HepG2 (cell line): Measurements from ENCODE around the gene SCUBE2. TPM values are rescaled to one million over a fixed set of nuclear protein-coding genes. Genes with fewer than 3 reads are reported as not detected.

Experiments used
- ATAC-seq: fragments of 200-7000 bp; cut with Tn5 transposase; 3 replicates; pipeline ENCODE4 v1.9.1; 2020; ENCODE audit warnings: mild to moderate bottlenecking, moderate library complexity
- BruUV-seq: library from RNA; stranded (reverse); fragments of 400-500 nt; replicated peaks from 2 replicates; lab custom pipeline; 2021; lab: Mats Ljungman, UMichigan
- CTCF ChIA-PET: fragments of 300-600 bp; formaldehyde crosslinking; extraction: SDS; loops from one replicate; lab custom pipeline; 2021; ENCODE audit warnings: low total read pairs, inconsistent platforms, low intra/inter-chr PET ratio; lab: Yijun Ruan, JAX
- POLR2A ChIA-PET: fragments of 350-600 bp; sonication (Branson Sonifier 250); formaldehyde crosslinking; loops from one replicate; lab custom pipeline; 2020; ENCODE audit warnings: antibody characterized with exemption, inconsistent platforms; lab: Yijun Ruan, JAX
- DNase-seq: peaks from one replicate; pipeline ENCODE4 v3.0.0-alpha.2; 2015; ENCODE audit warnings: low spot score
- FAIRE-seq: peaks from 3 replicates; lab custom pipeline; 2011; peaks lifted over from hg19 to GRCh38; lab: Jason Lieb, UNC
- H2AFZ ChIP-seq: one replicate; pipeline ENCODE4 v1.6.1; 2011; ENCODE audit warnings: low read length, inconsistent platforms
- H3K27ac ChIP-seq: fragments of 300-600 bp; 3 replicates; pipeline ENCODE4 v1.8.0; 2011; ENCODE audit warnings: mixed run types, mild to moderate bottlenecking, mixed read lengths, low read length, inconsistent platforms; ENCODE audit not compliant: insufficient read depth; ENCODE audit errors: extremely low read length
- H3K27me3 ChIP-seq, 2 experiments: fragments of 200-600 bp in 1 of 2; 2 replicates in 1 of 2; 3 replicates in 1 of 2; pipeline versions ENCODE4 v1.6.0 to v1.8.0; 2011; ENCODE audit warnings: low read length in 2 of 2, mild to moderate bottlenecking in 2 of 2, moderate library complexity in 2 of 2, inconsistent platforms in 1 of 2; ENCODE audit not compliant: insufficient read depth in 2 of 2, control insufficient read depth in 1 of 2
- H3K36me3 ChIP-seq, 2 experiments: fragments of 200-600 bp in 1 of 2; replicated peaks in 1 of 2; 2 replicates in 1 of 2; 3 replicates in 1 of 2; pipeline versions ENCODE4 v1.5.1 to v1.8.0; 2011; ENCODE audit warnings: low read length in 2 of 2, inconsistent platforms in 1 of 2; ENCODE audit not compliant: insufficient read depth in 2 of 2, control insufficient read depth in 1 of 2
- H3K4me1 ChIP-seq: 2 replicates; pipeline ENCODE4 v1.5.1; 2012; ENCODE audit warnings: low read length, inconsistent platforms; ENCODE audit not compliant: insufficient read depth
- H3K4me2 ChIP-seq: 2 replicates; pipeline ENCODE4 v1.6.0; 2011; ENCODE audit warnings: low read depth, low read length, inconsistent platforms
- H3K4me3 ChIP-seq, 3 experiments: fragments of 200-600 bp in 1 of 3; sonication (generic), shearing (Covaris generic) in 1 of 3; replicated peaks in 1 of 3; 2 replicates each; pipeline ENCODE4 v1.5.1; 2011 to 2016; ENCODE audit warnings: low read length in 3 of 3, inconsistent platforms in 2 of 3, low read depth in 2 of 3, mild to moderate bottlenecking in 2 of 3, control low read depth in 1 of 3, mixed read lengths in 1 of 3; ENCODE audit not compliant: insufficient read depth in 1 of 3
- H3K79me2 ChIP-seq: one replicate; pipeline ENCODE4 v1.6.1; 2011; ENCODE audit warnings: low read length, inconsistent platforms; ENCODE audit not compliant: insufficient read depth
- H3K9ac ChIP-seq: 2 replicates; pipeline ENCODE4 v1.6.0; 2011; ENCODE audit warnings: mild to moderate bottlenecking, low read depth, low read length, inconsistent platforms; ENCODE audit not compliant: insufficient read depth
- H3K9me3 ChIP-seq: 2 replicates; pipeline ENCODE4 v1.5.1; 2012; ENCODE audit warnings: mild to moderate bottlenecking, low read length
- H4K20me1 ChIP-seq: 2 replicates; pipeline ENCODE4 v1.6.0; 2011; ENCODE audit warnings: inconsistent platforms, mild to moderate bottlenecking, low read length, moderate library complexity; ENCODE audit not compliant: insufficient read depth
- ARNTL ChIP-seq: sonication (generic); formaldehyde crosslinking; IDR thresholded peaks from 2 replicates; pipeline ENCODE4 v1.4.0; 2020; ENCODE audit warnings: mild to moderate bottlenecking, missing genetic modification reagents
- PHF5A ChIP-seq: IDR thresholded peaks from one replicate; pipeline ENCODE4 v1.6.1; 2018; ENCODE audit warnings: low read depth, missing genetic modification reagents; ENCODE audit not compliant: unreplicated experiment
- RNF2 ChIP-seq: fragments of 450-650 bp; conservative IDR thresholded peaks from 2 replicates; pipeline ENCODE4 v1.6.1; 2016; ENCODE audit warnings: low read depth
- ZNF138 ChIP-seq: sonication (generic); formaldehyde crosslinking; IDR thresholded peaks from 2 replicates; pipeline ENCODE4 v1.5.0; 2020; ENCODE audit warnings: mild to moderate bottlenecking, low read depth, missing genetic modification reagents
- ZNF850 ChIP-seq: sonication (generic); formaldehyde crosslinking; conservative IDR thresholded peaks from 2 replicates; pipeline ENCODE4 v1.9.0; 2021; ENCODE audit warnings: mild to moderate bottlenecking, missing genetic modification reagents
- ZSCAN22 ChIP-seq: sonication (generic); formaldehyde crosslinking; IDR thresholded peaks from 2 replicates; pipeline ENCODE4 v1.4.0; 2020; ENCODE audit warnings: mild to moderate bottlenecking, missing genetic modification reagents
- WGBS: methylation state at CpG from one replicate; pipeline ENCODE4 v1.1.6; 2017; ENCODE audit warnings: low lambda C conversion rate; 5-methylcytosine and 5-hydroxymethylcytosine counted together
- in situ Hi-C: cut with HindIII; loops from 2 replicates; pipeline ENCODE4 v1.10.0; 2017; ENCODE audit warnings: low pct_unique_long_range_greater_than_20kb; ENCODE audit not compliant: extremely low pct_ligation_motif_present
- intact Hi-C: fragments of 100-400 bp; cut with micrococcal nuclease; formaldehyde crosslinking; loops from one replicate; pipeline ENCODE4 v1.10.0; 2022; ENCODE audit not compliant: unreplicated experiment
- polyA plus RNA-seq, 8 experiments: library from polyadenylated mRNA; depleted of rRNA in 3 of 8; stranded (reverse) in 7 of 8; unstranded in 1 of 8; fragments of >200 nt; fragmentation: Illumina TruSeq in 4 of 8; extraction: Trizol in 4 of 8; gene quantifications; 2 replicates each; pipeline versions ENCODE4 v1.2.1 to v1.2.3, GENCODE V29; 2011 to 2016; ENCODE audit warnings: low read depth in 4 of 8, missing spikeins in 1 of 8, mixed read lengths in 1 of 8; ENCODE audit not compliant: insufficient read depth in 1 of 8
- total RNA-seq, 5 experiments: library from RNA; depleted of rRNA; stranded (reverse); fragments of >200 nt; fragmentation: Illumina TruSeq; extraction: Trizol; gene quantifications; 2 replicates each; pipeline ENCODE4 v1.2.3, GENCODE V29; 2016; ENCODE audit warnings: low read depth in 1 of 5
- TF ChIP-seq, protein P1 (sequence below): sonication (generic); formaldehyde crosslinking; IDR thresholded peaks from 2 replicates; pipeline ENCODE4 v1.9.0; 2021; ENCODE audit warnings: missing genetic modification reagents, mild to moderate bottlenecking, borderline replicate concordance

The SCUBE2 gene
- total and polyA plus RNA-seq, 2 of the 13 experiments (the other 11 are each of a cell fraction or from before 2014, with no cell fraction given): 0.09 TPM; not detected in 1

DNA sequence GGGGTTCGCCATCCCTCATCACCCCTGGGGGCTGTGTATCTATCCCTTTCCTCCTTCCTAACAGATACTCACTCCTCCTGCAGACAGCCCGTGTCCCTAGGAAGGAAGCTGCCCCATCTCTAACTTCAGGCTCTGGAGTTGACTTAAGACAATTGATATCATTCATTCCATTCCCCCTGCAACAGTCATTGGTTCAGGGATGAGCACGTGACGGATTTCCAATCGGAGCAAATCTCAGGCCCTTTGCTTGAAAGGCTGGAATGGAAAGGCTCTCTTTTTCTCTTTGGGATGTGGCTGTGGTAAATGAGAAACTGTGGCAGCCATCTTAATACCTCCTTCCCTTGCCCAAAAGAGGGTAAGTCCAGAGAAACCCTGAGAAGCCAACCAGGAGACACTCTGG, 5.0 kb upstream of the SCUBE2 start:
- no peak for FAIRE-seq
- ATAC-seq: no peak
- Histone ChIP-seq H3K9me3 (no peaks in the 10 kb centered on the region), H4K20me1 (no peaks in the 10 kb centered on the region)
- CTCF ChIA-PET: no interaction called here
- TF ChIP-seq PHF5A (CRISPR knock-in tag) (no peak), RNF2 (no peak), ARNTL (CRISPR knock-in tag) (no peak), ZSCAN22 (CRISPR knock-in tag) (no peak), ZNF850 (CRISPR knock-in tag) (no peak), ZNF138 (CRISPR knock-in tag) (no peak)
- TF ChIP-seq, protein P1, sequence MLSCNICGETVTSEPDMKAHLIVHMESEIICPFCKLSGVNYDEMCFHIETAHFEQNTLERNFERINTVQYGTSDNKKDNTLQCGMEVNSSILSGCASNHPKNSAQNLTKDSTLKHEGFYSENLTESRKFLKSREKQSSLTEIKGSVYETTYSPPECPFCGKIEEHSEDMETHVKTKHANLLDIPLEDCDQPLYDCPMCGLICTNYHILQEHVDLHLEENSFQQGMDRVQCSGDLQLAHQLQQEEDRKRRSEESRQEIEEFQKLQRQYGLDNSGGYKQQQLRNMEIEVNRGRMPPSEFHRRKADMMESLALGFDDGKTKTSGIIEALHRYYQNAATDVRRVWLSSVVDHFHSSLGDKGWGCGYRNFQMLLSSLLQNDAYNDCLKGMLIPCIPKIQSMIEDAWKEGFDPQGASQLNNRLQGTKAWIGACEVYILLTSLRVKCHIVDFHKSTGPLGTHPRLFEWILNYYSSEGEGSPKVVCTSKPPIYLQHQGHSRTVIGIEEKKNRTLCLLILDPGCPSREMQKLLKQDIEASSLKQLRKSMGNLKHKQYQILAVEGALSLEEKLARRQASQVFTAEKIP (CRISPR knock-in tag): no peak
- TF ChIP-seq, all 625 proteins: peak for 0
- no peaks in the 10 kb centered on the region for H3K79me2 ChIP-seq
- peaks cover 1 to 39% of the 10 kb centered on the region in 2 experiments for H3K27me3 ChIP-seq
- no peak overlapping the region for H3K27ac ChIP-seq
- no peaks in the 10 kb centered on the region for H3K4me1 ChIP-seq
- BruUV-seq: no TSS peak
- no peak overlapping the region for H3K4me2 ChIP-seq
- no peaks in the 10 kb centered on the region for H3K36me3 ChIP-seq
- in situ Hi-C loops (no loop called here), intact Hi-C loops (loop anchor here (10.0 kb wide), 1 partner anchor 82 kb away; no protein-coding TSS in a partner anchor)
- WGBS: 60% methylated on average over 5 of the region's 5 CpGs
- POLR2A ChIA-PET: no interaction called here
- H2AFZ ChIP-seq: no peak overlapping the region
- H3K4me3 ChIP-seq: no peak overlapping the region
- H3K9ac ChIP-seq: no peak overlapping the region
- no peak for DNase-seq
